Peyer's patch (tissue), 4 donors: Measurements from ENCODE around the gene ZNG1C.
"Not testable (repeated sequence)": the region's sequence is repeated elsewhere in the genome, so short reads cannot be mapped to it uniquely, and the experiment has no call there.

ENCODE experiments used
- CTCF ChIP-seq, 6 experiments: fragments of 450-650 bp in 4 of 6; fragments of 200-600 bp in 2 of 6; sonication (generic) in 1 of 6; IDR thresholded peaks; one replicate each; pipeline ENCODE4 v1.5.1; 2017 to 2019; ENCODE audit warnings: antibody characterized with exemption in 6 of 6, mild to moderate bottlenecking in 3 of 6, moderate library complexity in 1 of 6
- POLR2A ChIP-seq, 2 donors: fragments of 450-650 bp; IDR thresholded peaks; one replicate each; pipeline ENCODE4 v1.5.1; 2017; ENCODE audit warnings: antibody characterized with exemption in 2 of 2, mild to moderate bottlenecking in 2 of 2, moderate library complexity in 2 of 2

GRCh38 chr9:68332122-68332521 is 90.3 kb downstream of the ZNG1C start:
- TF ChIP-seq CTCF, POLR2A (IDR thresholded peaks at IDR 0.05): not testable (repeated sequence)
